ENCODE measurements around the gene PLXNA4. TPM values are rescaled to one million over a fixed set of nuclear protein-coding genes. Genes with fewer than 3 reads are reported as not detected.

PLXNA4 gene
- total and polyA plus RNA-seq, 2 experiments from 2014 or later, result 0.08 to 0.80 TPM

DNA sequence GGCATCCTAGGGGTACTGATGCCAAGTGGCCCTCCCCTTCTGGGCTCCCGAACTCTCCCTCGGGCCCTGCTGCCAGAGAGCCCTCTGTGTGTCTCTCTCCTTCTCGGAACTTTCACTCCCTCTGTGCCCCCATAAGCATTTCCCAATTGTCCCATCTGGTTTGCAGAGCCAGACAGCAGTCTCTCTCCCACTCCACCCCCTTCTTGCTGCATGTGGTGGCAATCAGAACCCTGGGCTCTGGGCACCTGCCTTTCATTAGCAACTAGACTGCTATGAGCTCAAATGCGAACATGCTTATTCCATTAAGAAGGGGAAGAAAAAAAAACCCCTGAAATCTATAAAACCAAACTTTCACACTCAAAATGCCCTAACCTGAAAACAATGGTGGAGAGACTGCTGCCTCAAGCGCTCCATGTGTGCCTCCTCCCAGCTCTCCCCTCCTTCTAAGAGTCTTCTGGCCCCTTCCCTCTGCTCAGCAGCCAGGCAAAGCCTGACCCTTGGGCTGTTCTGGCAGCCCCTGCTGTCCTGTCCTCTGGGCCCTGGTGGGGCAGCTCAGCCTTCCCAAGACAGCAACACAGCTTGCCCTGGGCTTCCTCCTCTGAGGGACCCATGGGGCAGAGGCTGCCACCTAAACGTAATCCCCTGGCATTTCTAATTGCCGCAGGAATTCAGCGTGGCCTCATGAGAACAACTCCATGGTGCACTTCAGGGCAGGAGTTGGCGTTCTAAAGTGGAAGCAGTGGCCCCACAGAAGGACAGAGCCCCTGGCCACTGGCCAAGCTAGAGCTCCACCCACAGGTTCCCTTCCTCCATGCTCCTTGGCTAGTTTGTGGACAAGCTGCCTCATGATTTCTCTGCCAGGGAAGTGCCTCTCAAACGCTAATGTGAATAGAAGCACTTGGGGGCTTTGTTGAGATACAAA lies 415.4 kb downstream of the PLXNA4 start:
- no peak overlapping the region; the same call in 1 of the 2 replicates for H2AFZ ChIP-seq
- H3K36me3 ChIP-seq (ENCODE audit: insufficient read depth), result no peaks in the 10 kb centered on the region
- no peak overlapping the region for H3K4me3 ChIP-seq
- ATAC-seq (no peak), DNase-seq (ENCODE audit: low spot score) (no peak)
- no peaks in the 10 kb centered on the region for H3K4me1 ChIP-seq (ENCODE audit: insufficient read depth)
- TF ChIP-seq, protein P1, sequence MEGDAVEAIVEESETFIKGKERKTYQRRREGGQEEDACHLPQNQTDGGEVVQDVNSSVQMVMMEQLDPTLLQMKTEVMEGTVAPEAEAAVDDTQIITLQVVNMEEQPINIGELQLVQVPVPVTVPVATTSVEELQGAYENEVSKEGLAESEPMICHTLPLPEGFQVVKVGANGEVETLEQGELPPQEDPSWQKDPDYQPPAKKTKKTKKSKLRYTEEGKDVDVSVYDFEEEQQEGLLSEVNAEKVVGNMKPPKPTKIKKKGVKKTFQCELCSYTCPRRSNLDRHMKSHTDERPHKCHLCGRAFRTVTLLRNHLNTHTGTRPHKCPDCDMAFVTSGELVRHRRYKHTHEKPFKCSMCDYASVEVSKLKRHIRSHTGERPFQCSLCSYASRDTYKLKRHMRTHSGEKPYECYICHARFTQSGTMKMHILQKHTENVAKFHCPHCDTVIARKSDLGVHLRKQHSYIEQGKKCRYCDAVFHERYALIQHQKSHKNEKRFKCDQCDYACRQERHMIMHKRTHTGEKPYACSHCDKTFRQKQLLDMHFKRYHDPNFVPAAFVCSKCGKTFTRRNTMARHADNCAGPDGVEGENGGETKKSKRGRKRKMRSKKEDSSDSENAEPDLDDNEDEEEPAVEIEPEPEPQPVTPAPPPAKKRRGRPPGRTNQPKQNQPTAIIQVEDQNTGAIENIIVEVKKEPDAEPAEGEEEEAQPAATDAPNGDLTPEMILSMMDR (conservative IDR thresholded peaks at IDR 0.05; ENCODE audit: low read depth in 2 of 2), result peak in 1 of 2 experiments; percentile 19; a peak in 2 of 4 replicates
- TF ChIP-seq CREB1 (CRISPR knock-in tag; IDR thresholded peaks at IDR 0.05; ENCODE audit: low read depth), result no peak
- no peak overlapping the region for H3K27ac Mint-ChIP-seq
- H3F3A ChIP-seq (replicated peaks; ENCODE audit: low read depth), result no peaks in the 10 kb centered on the region
- H3K4me2 ChIP-seq, result no peak overlapping the region
- H3K9me3 Mint-ChIP-seq, result no peaks in the 10 kb centered on the region
- H3K4me3 Mint-ChIP-seq, result no peak overlapping the region
- H3K4me1 Mint-ChIP-seq, result peaks cover 20% of the 10 kb centered on the region
- H3K27me3 ChIP-seq (ENCODE audit: insufficient read depth), result no peaks in the 10 kb centered on the region
- no peaks in the 10 kb centered on the region for H3K9me2 ChIP-seq (ENCODE audit: insufficient read depth)
- no peaks in the 10 kb centered on the region for H4K20me1 ChIP-seq (replicated peaks; ENCODE audit: insufficient read depth)
- H3K79me2 ChIP-seq (replicated peaks; ENCODE audit: insufficient read depth), result no peaks in the 10 kb centered on the region
- H3K27me3 Mint-ChIP-seq (ENCODE audit: insufficient read depth, low read depth, poor library complexity), result peaks cover 9% of the 10 kb centered on the region
- H3K27ac ChIP-seq (ENCODE audit: low read depth), result no peak overlapping the region
- H3K36me3 Mint-ChIP-seq (ENCODE audit: low read depth), result no peaks in the 10 kb centered on the region

DNA sequence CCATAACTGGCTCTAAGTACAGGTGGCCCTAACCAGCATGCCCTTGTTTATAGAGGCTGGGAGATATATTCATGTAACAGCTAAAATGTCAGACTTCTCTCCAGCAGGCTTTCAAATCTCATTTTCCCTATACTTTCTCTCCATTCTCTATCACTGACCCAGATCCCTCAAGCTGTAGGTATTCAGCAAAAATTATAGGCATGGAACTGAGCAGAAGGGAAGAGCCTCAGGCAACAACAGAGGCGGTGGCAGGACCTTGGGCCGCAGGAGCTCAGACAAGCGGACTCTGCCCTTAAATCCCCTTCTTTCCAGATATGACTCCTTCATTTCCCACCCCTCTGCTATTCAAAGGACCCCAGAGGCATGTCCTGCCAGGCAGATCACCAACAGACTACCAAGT lies 417.4 kb downstream of the PLXNA4 start:
- Histone ChIP-seq H3K27ac (ENCODE audit: low read depth) (no peak overlapping the region), H3K4me2 (no peak overlapping the region), H4K20me1 (replicated peaks; ENCODE audit: insufficient read depth) (no peaks in the 10 kb centered on the region), H3K27me3 (ENCODE audit: insufficient read depth) (no peaks in the 10 kb centered on the region), H3F3A (replicated peaks; ENCODE audit: low read depth) (no peaks in the 10 kb centered on the region), H3K9me2 (ENCODE audit: insufficient read depth) (no peaks in the 10 kb centered on the region), H3K4me1 (ENCODE audit: insufficient read depth) (no peaks in the 10 kb centered on the region), H3K4me3 (no peak overlapping the region), H3K79me2 (replicated peaks; ENCODE audit: insufficient read depth) (no peaks in the 10 kb centered on the region), H3K36me3 (ENCODE audit: insufficient read depth) (no peaks in the 10 kb centered on the region), H2AFZ (no peak overlapping the region)
- no peak for DNase-seq (ENCODE audit: low spot score)
- ATAC-seq, result no peak
- no peak overlapping the region for H3K4me3 Mint-ChIP-seq
- TF ChIP-seq STAT1 (IDR thresholded peaks at IDR 0.05; ENCODE audit: unreplicated experiment), result no peak
- TF ChIP-seq EZH2phosphoT487 (IDR thresholded peaks at IDR 0.05; ENCODE audit: unreplicated experiment), result no peak
- TF ChIP-seq, protein P2, sequence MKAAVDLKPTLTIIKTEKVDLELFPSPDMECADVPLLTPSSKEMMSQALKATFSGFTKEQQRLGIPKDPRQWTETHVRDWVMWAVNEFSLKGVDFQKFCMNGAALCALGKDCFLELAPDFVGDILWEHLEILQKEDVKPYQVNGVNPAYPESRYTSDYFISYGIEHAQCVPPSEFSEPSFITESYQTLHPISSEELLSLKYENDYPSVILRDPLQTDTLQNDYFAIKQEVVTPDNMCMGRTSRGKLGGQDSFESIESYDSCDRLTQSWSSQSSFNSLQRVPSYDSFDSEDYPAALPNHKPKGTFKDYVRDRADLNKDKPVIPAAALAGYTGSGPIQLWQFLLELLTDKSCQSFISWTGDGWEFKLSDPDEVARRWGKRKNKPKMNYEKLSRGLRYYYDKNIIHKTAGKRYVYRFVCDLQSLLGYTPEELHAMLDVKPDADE (IDR thresholded peaks at IDR 0.05), result no peak
- H3K36me3 Mint-ChIP-seq (ENCODE audit: low read depth), result no peaks in the 10 kb centered on the region
- H3K27ac Mint-ChIP-seq, result no peak overlapping the region
- no peaks in the 10 kb centered on the region for H3K9me3 Mint-ChIP-seq
- peaks cover 34% of the 10 kb centered on the region for H3K4me1 Mint-ChIP-seq
- H3K27me3 Mint-ChIP-seq (ENCODE audit: insufficient read depth, low read depth, poor library complexity), result peaks cover 8% of the 10 kb centered on the region

DNA sequence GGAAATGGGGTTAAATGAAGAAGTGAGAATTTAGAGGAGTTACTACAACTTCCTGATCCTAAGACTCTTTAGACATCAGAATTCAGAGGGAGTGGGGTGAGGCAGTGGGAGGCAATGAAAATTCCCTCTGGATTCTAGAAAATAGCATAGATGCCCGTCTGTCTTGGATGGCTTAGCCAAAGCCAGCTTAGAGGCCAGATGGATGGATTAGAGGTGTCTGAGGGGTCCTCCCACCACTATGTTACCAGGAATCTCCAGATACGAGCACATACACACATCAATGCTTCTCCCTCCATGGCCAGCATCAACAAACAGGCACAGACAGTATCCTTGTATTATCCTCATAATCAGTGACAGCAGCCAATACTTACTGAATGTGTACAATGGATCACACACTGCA lies 418.1 kb downstream of the PLXNA4 start:
- H3K9me3 Mint-ChIP-seq, result no peaks in the 10 kb centered on the region
- Histone ChIP-seq H4K20me1 (replicated peaks; ENCODE audit: insufficient read depth) (no peaks in the 10 kb centered on the region), H3F3A (replicated peaks; ENCODE audit: low read depth) (no peaks in the 10 kb centered on the region), H3K4me2 (no peak overlapping the region), H3K27ac (ENCODE audit: low read depth) (no peak overlapping the region), H3K4me1 (ENCODE audit: insufficient read depth) (no peaks in the 10 kb centered on the region), H3K4me3 (no peak overlapping the region), H3K36me3 (ENCODE audit: insufficient read depth) (no peaks in the 10 kb centered on the region), H3K9me2 (ENCODE audit: insufficient read depth) (no peaks in the 10 kb centered on the region), H3K27me3 (ENCODE audit: insufficient read depth) (no peaks in the 10 kb centered on the region), H2AFZ (no peak overlapping the region), H3K79me2 (replicated peaks; ENCODE audit: insufficient read depth) (no peaks in the 10 kb centered on the region)
- peaks cover 33% of the 10 kb centered on the region for H3K4me1 Mint-ChIP-seq
- no peak overlapping the region for H3K27ac Mint-ChIP-seq
- peaks cover 8% of the 10 kb centered on the region for H3K27me3 Mint-ChIP-seq (ENCODE audit: insufficient read depth, low read depth, poor library complexity)
- ATAC-seq, result no peak
- H3K4me3 Mint-ChIP-seq, result no peak overlapping the region
- no peak for DNase-seq (ENCODE audit: low spot score)
- no peaks in the 10 kb centered on the region; the same call in 2 of the 3 replicates for H3K36me3 Mint-ChIP-seq (ENCODE audit: low read depth)
- TF ChIP-seq POLR2AphosphoS5 (IDR thresholded peaks at IDR 0.05; ENCODE audit: low read depth), result no peak
- TF ChIP-seq JUNB (IDR thresholded peaks at IDR 0.05; ENCODE audit: unreplicated experiment), result no peak
- TF ChIP-seq, protein P2 (IDR thresholded peaks at IDR 0.05), result no peak
- TF ChIP-seq ZNF114 (CRISPR knock-in tag; IDR thresholded peaks at IDR 0.05), result no peak
- TF ChIP-seq EZH2phosphoT487 (IDR thresholded peaks at IDR 0.05; ENCODE audit: unreplicated experiment), result no peak
- TF ChIP-seq STAT1 (IDR thresholded peaks at IDR 0.05; ENCODE audit: unreplicated experiment), result no peak
- no peak for TF ChIP-seq ZNF331 (CRISPR knock-in tag; IDR thresholded peaks at IDR 0.05; ENCODE audit: low read depth)
- TF ChIP-seq CREB1 (CRISPR knock-in tag; IDR thresholded peaks at IDR 0.05; ENCODE audit: low read depth), result no peak
- no peak for TF ChIP-seq EZH2 (IDR thresholded peaks at IDR 0.05; ENCODE audit: low read depth, unreplicated experiment)

Data from GM23338 (cell line).